GM12872 (cell line): ENCODE measurements around the gene LIPC.

Experiments used
- CTCF ChIP-seq: IDR thresholded peaks from 3 replicates; pipeline ENCODE4 v1.5.1; 2011; ENCODE audit warnings: low read depth, mild to moderate bottlenecking, low read length, moderate library complexity; ENCODE audit not compliant: insufficient read depth

LIPC gene

GRCh38 chr15:58521293-58521991, 89.7 kb downstream of the LIPC start:
- TF ChIP-seq CTCF, result no peak

GRCh38 chr15:58522391-58522790, 90.6 kb downstream of the LIPC start:
- no peak for TF ChIP-seq CTCF

- no peak for TF ChIP-seq CTCF
Observed at GRCh38 chr15:58522865-58523264, 91.1 kb downstream of the LIPC start.

GRCh38 chr15:58523634-58524033, 91.8 kb downstream of the LIPC start:
- no peak for TF ChIP-seq CTCF

- no peak for TF ChIP-seq CTCF
Observed at GRCh38 chr15:58524247-58524646, 92.5 kb downstream of the LIPC start.

GRCh38 chr15:58525991-58526421, 94.2 kb downstream of the LIPC start:
- no peak for TF ChIP-seq CTCF

GRCh38 chr15:58526647-58527192, 94.9 kb downstream of the LIPC start:
- no peak for TF ChIP-seq CTCF
